DND-41 (cell line): Measurements from ENCODE around the gene ADK.

Experiments
- ATAC-seq: fragments of 200-7000 bp; cut with Tn5 transposase; 3 replicates; pipeline ENCODE4 v1.9.1; 2021; ENCODE audit warnings: low read depth; ENCODE audit not compliant: insufficient read depth
- DNase-seq: peaks from one replicate; pipeline ENCODE4 v3.0.0-alpha.2; 2020
- H2AFZ ChIP-seq: 2 replicates; pipeline ENCODE4 v1.6.0; 2012; ENCODE audit warnings: low read depth, low read length
- H3K27ac ChIP-seq: 2 replicates; pipeline ENCODE4 v1.5.1; 2012; ENCODE audit warnings: low read length, inconsistent platforms
- H3K27me3 ChIP-seq: fragments of 200-600 bp; sonication (generic); 2 replicates; pipeline ENCODE4 v1.6.0; 2012; ENCODE audit warnings: low read length, mild to moderate bottlenecking, inconsistent platforms; ENCODE audit not compliant: insufficient read depth, poor library complexity
- H3K36me3 ChIP-seq: 2 replicates; pipeline ENCODE4 v1.5.1; 2012; ENCODE audit warnings: low read length, inconsistent platforms; ENCODE audit not compliant: insufficient read depth
- H3K4me1 ChIP-seq: 2 replicates; pipeline ENCODE4 v1.5.1; 2012; ENCODE audit warnings: mild to moderate bottlenecking, low read length; ENCODE audit not compliant: insufficient read depth
- H3K4me2 ChIP-seq: 2 replicates; pipeline ENCODE4 v1.6.0; 2012; ENCODE audit warnings: mild to moderate bottlenecking, moderate library complexity, low read length, inconsistent platforms; ENCODE audit not compliant: insufficient read depth
- H3K4me3 ChIP-seq, 2 experiments: fragments of 200-600 bp in 1 of 2; shearing (Covaris generic) in 1 of 2; 2 replicates each; pipeline ENCODE4 v1.5.1; 2012 to 2016; ENCODE audit warnings: inconsistent platforms in 2 of 2, low read length in 2 of 2, mild to moderate bottlenecking in 2 of 2, low read depth in 1 of 2, moderate library complexity in 1 of 2
- H3K79me2 ChIP-seq: 2 replicates; pipeline ENCODE4 v1.6.0; 2012; ENCODE audit warnings: low read length, inconsistent platforms; ENCODE audit not compliant: insufficient read depth
- H3K9ac ChIP-seq: 2 replicates; pipeline ENCODE4 v1.6.0; 2012; ENCODE audit warnings: low read depth, mild to moderate bottlenecking, inconsistent platforms, low read length, moderate library complexity
- H3K9me3 ChIP-seq: 2 replicates; pipeline ENCODE4 v1.5.1; 2012; ENCODE audit warnings: low read length, moderate library complexity, mild to moderate bottlenecking, inconsistent platforms; ENCODE audit not compliant: insufficient read depth, severe bottlenecking
- H4K20me1 ChIP-seq: 2 replicates; pipeline ENCODE4 v1.6.0; 2012; ENCODE audit warnings: low read length; ENCODE audit not compliant: insufficient read depth
- CTCF ChIP-seq: IDR thresholded peaks from 2 replicates; pipeline ENCODE4 v1.5.1; 2012; ENCODE audit warnings: borderline replicate concordance, low read length, moderate library complexity, mild to moderate bottlenecking; ENCODE audit not compliant: poor library complexity, severe bottlenecking; ENCODE audit errors: extremely low read depth
- EZH2 ChIP-seq: IDR thresholded peaks from 3 replicates; pipeline ENCODE4 v1.6.1; 2012; ENCODE audit warnings: borderline replicate concordance, low read depth, mild to moderate bottlenecking, moderate library complexity, low read length, inconsistent platforms; ENCODE audit not compliant: severe bottlenecking

The ADK gene

GRCh38 chr10:74171625-74172024 is 20.6 kb downstream of the ADK start:
- DNase-seq: no peak
- H3K27me3 ChIP-seq: no peaks in the 10 kb centered on the region
- no peaks in the 10 kb centered on the region; the same call in 1 of the 2 replicates for H3K36me3 ChIP-seq
- no peak overlapping the region for H3K27ac ChIP-seq
- no peak overlapping the region for H3K9ac ChIP-seq
- peaks cover 10% of the 10 kb centered on the region for H3K79me2 ChIP-seq
- H2AFZ ChIP-seq: no peak overlapping the region
- H3K4me2 ChIP-seq: no peak overlapping the region
- no peak for TF ChIP-seq EZH2
- TF ChIP-seq CTCF: no peak
- peaks cover 13% of the 10 kb centered on the region for H3K4me1 ChIP-seq
- H3K4me3 ChIP-seq: no peak overlapping the region
- no peaks in the 10 kb centered on the region for H4K20me1 ChIP-seq
- H3K9me3 ChIP-seq: no peaks in the 10 kb centered on the region
- ATAC-seq: no peak

- no peak overlapping the region for H3K9ac ChIP-seq
- no peak overlapping the region for H3K4me3 ChIP-seq
- ATAC-seq (no peak), DNase-seq (no peak)
- H3K27me3 ChIP-seq: no peaks in the 10 kb centered on the region
- H3K36me3 ChIP-seq: no peaks in the 10 kb centered on the region; the same call in 1 of the 2 replicates
- no peaks in the 10 kb centered on the region for H4K20me1 ChIP-seq
- TF ChIP-seq EZH2: no peak
- no peak for TF ChIP-seq CTCF
- H3K79me2 ChIP-seq: peaks cover 37% of the 10 kb centered on the region
- no peak overlapping the region for H3K4me2 ChIP-seq
- H3K9me3 ChIP-seq: no peaks in the 10 kb centered on the region
- H2AFZ ChIP-seq: peak overlapping the region; percentile 45; the same call in 1 of the 2 replicates
- H3K4me1 ChIP-seq: peaks cover 40% of the 10 kb centered on the region
- no peak overlapping the region for H3K27ac ChIP-seq
These were observed 23.5 kb downstream of the ADK start for GRCh38 chr10:74174521-74174920.

GRCh38 chr10:74175510-74176379 is 24.7 kb downstream of the ADK start:
- peaks cover 45% of the 10 kb centered on the region for H3K79me2 ChIP-seq
- no peaks in the 10 kb centered on the region for H3K27me3 ChIP-seq
- DNase-seq: no peak
- peak overlapping the region; percentile 79 for H3K9ac ChIP-seq
- H3K9me3 ChIP-seq: no peaks in the 10 kb centered on the region
- H2AFZ ChIP-seq: peak overlapping the region; percentile 95
- peak overlapping the region; percentile 58 to 89 for H3K4me3 ChIP-seq
- H3K27ac ChIP-seq: peak overlapping the region; percentile 85
- peak overlapping the region; percentile 81 for H3K4me2 ChIP-seq
- TF ChIP-seq EZH2: no peak
- no peak for TF ChIP-seq CTCF
- peaks cover 43% of the 10 kb centered on the region for H3K4me1 ChIP-seq
- ATAC-seq: no peak
- no peaks in the 10 kb centered on the region for H4K20me1 ChIP-seq
- H3K36me3 ChIP-seq: no peaks in the 10 kb centered on the region; the same call in 1 of the 2 replicates
